Stimulated activated CD4-positive, alpha-beta T cell treated with anti-CD3 and anti-CD28 coated beads, Interleukin-4, amount 100 ng/mL, for 24 hours (primary cell): Measurements from ENCODE around the gene ELMO1.

Source experiments
- DNase-seq: peaks from one replicate; pipeline ENCODE4 v3.0.0-alpha.2; 2020

The ELMO1 gene

GRCh38 chr7:36851382-36851781 lies 597.3 kb downstream of the ELMO1 start:
- DNase-seq, result peak; percentile 14

DNA sequence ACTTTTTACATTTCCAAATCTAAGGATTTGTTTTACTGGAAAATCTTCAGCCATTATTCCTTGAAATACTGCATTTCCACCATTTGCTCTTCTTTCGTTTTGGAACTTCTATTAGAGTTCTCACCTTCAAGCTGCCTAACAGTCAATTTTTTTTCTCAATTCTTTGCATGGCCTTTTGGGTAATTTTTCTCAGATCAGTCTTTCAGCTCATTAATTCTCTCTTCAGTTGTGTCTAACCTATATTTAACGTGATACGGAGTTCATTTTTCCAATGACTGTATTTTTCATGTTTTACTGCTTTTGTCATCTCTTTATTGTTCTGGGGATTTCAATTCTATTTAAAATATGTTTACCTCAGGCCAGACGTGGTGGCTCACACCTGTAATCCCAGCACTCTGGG lies 600.7 kb downstream of the ELMO1 start:
- DNase-seq, result no peak

- DNase-seq, result no peak
Observed at GRCh38 chr7:36844374-36844773, 604.3 kb downstream of the ELMO1 start.

- no peak for DNase-seq
Observed at GRCh38 chr7:36840904-36841303, 607.8 kb downstream of the ELMO1 start.

DNA sequence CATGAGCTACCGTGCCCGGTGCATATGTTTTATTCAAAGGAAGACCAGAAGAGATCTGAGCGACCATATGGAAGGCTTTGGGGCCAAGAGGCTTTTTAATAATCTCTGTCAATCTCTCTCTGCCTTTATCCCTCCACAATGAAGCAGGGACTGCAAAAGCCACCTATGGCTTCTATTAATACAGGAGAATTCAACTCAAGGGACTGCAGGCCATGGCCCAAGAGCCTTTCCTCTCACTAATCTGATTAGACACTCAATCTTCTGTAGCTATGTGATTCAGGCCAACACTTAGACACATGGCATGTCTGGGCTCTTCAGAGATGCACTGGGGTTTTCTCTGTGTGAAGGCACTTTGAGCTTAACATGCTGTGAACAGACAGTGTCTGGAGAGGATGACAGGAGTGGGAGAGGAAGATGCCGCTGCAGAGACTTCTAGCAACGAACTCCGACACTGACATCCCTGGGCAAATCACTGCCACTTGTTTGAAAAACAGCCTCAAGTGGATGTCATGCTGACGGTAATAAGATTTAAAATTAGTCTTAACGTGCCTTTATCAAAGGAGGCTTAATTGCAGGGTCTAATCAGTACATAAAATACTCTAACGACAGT lies 609.9 kb downstream of the ELMO1 start:
- DNase-seq, result no peak

DNA sequence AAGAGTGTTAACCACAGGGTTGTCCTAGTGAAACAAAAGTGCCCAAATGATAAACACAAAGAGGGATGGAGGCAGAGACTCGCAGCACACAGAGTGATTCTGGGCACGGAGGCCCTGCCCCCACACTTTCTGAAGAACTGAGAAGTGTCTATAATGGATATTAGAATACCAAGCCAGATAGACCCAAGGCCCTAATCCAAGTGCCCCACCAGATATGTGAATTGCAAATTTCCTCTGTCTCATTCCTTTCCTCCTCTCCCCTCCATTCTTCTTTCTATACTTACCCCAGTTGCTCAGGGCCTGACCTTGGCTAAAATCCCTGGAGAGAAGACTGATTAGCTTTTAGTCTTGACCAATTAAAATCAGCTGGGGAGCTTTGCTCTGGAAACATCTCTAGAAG lies 617.6 kb downstream of the ELMO1 start:
- no peak for DNase-seq

DNA sequence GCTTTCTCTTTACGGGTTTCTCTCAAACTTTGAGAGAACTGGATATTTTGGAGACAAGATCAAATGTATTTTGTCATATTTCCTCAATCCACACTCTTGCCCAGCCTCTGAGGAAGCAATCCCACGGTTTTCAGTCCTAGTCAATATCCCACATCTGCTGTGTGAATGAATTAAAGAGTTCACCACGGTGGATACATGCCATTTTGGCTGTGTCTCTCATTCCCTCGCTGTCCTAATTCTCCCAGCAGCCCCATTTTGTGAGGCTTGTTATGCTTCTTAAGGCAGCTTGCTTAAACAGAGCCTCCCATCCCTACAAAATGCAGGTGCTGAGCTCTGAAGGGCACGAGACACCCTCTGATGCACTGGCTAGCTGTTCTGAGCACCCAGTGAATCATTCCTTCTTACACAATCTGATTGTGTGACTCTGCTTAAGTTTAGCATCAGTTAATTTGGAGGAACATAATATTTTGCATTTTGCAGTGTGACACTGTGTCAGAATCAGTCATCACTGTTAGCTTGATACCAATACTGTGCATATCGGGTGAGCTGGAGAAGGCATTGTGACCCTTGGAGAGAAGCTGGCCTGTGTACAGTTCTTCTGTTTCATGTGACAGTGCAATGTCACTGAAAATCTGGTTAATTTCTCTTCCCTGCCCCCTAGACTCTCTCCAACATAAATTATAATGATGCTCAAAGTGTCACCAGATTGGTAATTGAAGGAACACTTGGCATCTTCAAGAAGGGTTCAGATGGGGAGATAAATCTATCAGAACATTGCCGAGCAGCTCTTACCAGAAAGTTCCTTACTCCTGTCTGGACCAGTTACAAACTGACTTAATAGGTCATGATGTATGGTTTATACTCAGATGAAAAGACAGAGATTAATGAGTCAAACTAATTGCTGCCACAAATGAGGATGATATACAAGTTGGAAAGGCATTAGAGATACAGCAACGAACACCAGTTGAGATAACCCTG lies 620.6 kb downstream of the ELMO1 start:
- DNase-seq, result no peak

DNA sequence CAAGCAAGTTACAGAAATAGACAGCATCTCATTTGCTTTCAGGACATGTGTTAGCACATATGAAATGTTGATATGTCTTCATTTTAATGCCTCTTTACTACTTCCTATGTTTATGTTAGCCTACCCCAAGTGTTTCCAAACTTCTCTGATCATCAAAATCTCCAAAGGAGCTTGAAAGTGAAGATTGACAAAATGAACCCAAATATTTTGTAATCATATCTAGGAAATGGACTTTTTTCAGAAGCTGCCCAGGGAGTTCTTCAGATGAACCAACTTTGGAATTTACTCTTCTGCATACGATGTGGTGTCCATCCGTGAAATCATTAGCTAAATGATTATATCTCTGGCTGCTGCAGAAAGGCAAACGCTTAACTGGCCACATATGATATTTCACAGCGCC lies 623.2 kb downstream of the ELMO1 start:
- DNase-seq, result no peak

DNA sequence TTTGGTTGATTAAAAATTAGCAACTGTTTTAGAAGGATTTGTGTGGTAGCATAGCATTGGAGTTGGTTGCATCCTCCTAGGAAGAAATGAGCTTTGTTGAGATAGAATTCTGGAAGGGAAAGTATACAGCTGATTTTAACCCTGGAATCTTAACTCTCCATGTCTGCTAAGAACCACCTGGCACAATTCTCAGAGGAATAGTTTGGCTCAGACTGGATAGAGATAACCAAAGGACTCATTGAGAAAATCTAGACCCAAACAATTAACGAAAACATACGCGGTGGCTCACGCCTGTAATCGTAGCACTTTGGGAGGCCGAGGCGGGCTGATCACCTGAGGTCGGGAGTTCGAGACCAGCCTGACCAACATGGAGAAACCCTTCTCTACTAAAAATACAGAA lies 625.3 kb downstream of the ELMO1 start:
- DNase-seq, result no peak

- no peak for DNase-seq
Observed at GRCh38 chr7:36821617-36822016, 627.0 kb downstream of the ELMO1 start.

GRCh38 chr7:36820527-36821170 lies 628.0 kb downstream of the ELMO1 start:
- no peak for DNase-seq

DNA sequence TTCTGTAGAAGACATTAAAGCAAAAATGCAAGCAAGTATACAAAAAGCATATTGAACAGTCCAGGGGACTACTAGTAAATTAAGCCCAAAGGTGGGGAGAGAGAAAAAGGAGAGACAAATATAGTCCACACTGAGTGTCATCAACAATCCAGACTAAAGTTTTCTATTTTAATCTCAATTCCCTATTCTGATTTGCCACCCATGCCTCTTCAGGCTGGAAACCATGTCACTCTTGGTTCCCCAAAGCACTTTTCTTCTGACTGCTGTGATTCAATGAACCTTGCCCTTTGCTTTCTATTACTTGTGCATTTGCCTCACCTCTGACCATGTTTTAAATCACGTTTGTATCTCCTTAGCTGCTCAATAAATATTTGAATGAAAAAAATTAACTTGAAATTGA lies 629.0 kb downstream of the ELMO1 start:
- DNase-seq, result no peak

DNA sequence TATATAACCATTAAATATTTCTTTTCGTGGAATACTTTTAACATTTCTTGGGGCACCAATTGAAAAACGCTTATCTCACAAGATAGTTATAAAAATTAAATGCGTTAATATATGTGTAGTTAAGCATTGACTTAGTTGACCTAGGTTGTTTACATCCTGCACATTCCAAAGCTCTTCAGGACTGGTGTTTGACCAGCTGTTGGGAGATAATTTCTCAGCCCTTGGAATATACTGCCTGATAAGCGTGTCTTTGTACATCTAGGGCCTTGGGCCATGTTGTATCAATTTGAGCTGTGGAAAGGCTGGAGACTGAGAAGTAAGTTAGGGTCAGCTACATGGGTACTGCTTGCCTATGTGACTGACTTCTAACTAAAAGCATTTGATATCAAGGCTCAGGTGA lies 634.4 kb downstream of the ELMO1 start:
- DNase-seq, result no peak

- no peak for DNase-seq
Observed at GRCh38 chr7:36811807-36812206, 636.9 kb downstream of the ELMO1 start.

- DNase-seq, result no peak
Observed at GRCh38 chr7:36810489-36810888, 638.2 kb downstream of the ELMO1 start.

GRCh38 chr7:36810032-36810431 lies 638.6 kb downstream of the ELMO1 start:
- no peak for DNase-seq

DNA sequence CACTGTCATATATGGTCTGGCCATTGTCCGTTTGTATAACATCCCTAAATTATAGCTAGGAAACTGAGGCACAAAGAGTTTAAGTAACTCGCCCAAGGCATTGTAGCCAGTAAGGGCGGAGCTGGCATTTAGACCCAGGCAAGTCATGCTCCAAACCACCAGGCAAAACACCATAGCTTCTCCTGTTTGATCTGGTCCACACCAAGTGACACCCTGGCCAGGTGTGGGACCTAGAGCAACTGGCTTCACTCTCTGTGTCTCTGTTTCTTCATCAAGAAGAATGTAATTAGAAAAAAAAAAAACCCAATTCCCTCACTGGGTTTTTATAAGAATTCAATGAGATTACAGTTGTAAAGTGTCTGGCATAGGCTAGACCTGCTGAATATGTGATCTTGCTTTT lies 639.2 kb downstream of the ELMO1 start:
- DNase-seq, result no peak

- no peak for DNase-seq
Observed at GRCh38 chr7:36809086-36809485, 639.6 kb downstream of the ELMO1 start.

DNA sequence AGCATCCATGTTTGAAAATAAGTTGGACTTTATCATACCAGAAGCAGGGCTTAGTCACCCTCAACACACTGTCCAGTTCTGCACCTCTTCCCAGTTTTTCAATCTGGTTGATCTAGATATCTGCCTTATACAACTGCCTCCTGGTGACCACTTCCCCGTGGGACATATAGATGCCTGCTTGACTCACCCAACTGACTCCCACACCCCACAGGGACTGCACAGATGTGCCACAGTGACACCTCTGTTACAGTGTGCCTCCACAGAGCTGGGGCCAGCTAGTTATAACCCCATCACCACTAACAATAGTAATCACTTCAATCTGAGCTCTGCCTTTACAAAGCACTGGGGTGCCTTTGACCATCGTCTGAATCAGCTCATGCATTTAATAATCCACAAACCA lies 641.8 kb downstream of the ELMO1 start:
- no peak for DNase-seq
